ENCODE results near the gene RAE1.
"Not testable (repeated sequence)": the region's sequence is repeated elsewhere in the genome, so short reads cannot be mapped to it uniquely, and the experiment has no call there.

The RAE1 gene

GRCh38 chr20:57326667-57327455, 24.2 kb upstream of the RAE1 start:
- peak; percentile 97 for DNase-seq (ENCODE audit: low read depth, low spot score)

- no peak for DNase-seq (ENCODE audit: low read depth, low spot score)
Measured at GRCh38 chr20:57327820-57328219, 23.2 kb upstream of the RAE1 start.

DNA sequence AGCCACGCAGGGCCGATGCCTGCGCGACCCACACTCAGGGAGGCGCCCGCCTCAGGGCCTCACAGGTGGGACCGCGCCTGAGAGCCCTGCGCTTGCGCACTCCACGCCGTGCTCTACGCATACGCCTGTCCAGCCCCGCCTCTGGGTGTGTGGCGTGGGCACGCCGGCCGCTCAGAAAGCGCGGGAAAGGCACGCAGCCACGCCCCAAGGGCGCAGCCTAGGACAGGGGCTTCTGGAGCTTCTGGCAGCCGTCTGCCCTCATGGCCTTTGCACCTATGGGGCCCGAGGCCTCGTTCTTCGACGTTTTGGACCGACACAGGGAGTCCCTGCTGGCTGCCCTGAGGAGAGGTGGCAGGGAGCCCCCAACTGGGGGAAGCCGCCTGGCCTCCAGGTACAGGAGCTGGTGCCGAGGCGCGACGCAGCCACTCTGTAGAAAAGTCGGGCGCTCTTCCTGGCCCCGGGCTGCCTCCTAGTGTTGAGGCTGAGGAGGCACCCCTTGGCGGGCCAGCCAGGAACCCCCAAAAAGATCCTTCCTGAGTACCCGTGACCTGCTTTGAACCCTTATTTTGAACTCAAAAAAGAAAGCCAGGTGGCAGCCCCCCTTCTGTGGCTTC, 21.3 kb upstream of the RAE1 start, which contains the start of gene SPO11:
SPO11 (plus strand) TSS at position 196 of the 614 bp plus-strand sequence; CDS start at position 261, 65 bp downstream.
- DNase-seq (ENCODE audit: low read depth, low spot score): peak; percentile 63

- DNase-seq (ENCODE audit: low read depth, low spot score): no peak
Measured at GRCh38 chr20:57330998-57331397, 20.1 kb upstream of the RAE1 start.

GRCh38 chr20:57332105-57333089, 18.7 kb upstream of the RAE1 start:
- DNase-seq (ENCODE audit: low read depth, low spot score): no peak

DNA sequence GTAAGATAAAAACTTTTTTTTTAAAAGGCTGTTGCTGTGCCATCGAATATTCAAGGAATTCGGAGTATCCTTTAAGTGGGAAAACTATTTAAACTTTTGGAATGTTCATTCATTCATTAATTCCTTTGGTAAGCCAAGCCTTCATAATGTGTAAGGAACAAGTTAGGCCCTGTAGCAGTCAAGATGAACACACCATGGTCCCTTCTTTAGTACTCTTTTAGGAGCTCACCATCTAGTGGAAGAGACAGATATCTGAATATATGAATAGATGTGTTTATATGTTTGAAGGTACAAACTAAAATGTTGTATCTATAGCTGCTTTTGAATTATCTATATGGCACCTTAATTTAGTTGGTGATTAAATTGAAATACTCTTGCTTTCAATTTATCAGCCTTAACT, 15.7 kb upstream of the RAE1 start:
- no peak for DNase-seq (ENCODE audit: low read depth, low spot score)

DNA sequence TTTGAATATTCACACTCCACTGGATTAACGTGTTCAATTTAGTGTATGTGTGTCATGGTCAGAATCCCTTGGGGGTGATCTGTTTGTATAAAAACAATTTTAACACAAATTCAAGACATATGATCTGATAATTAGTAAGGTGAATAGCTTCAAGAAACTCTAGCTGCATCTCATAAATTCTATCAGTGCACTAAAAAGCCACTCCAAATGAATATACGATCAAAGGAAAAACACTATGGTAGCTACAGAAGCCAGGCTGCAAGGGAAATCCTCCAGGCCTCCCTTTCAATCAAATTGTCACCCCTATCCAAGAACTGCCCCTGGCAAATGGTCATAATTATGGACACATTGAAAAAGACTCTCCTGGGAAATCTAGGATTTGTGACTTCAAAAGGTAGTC, 9.4 kb upstream of the RAE1 start:
- DNase-seq (ENCODE audit: low read depth, low spot score): no peak

- DNase-seq (ENCODE audit: low read depth, low spot score): no peak
Measured at GRCh38 chr20:57342829-57343228, 8.2 kb upstream of the RAE1 start.

DNA sequence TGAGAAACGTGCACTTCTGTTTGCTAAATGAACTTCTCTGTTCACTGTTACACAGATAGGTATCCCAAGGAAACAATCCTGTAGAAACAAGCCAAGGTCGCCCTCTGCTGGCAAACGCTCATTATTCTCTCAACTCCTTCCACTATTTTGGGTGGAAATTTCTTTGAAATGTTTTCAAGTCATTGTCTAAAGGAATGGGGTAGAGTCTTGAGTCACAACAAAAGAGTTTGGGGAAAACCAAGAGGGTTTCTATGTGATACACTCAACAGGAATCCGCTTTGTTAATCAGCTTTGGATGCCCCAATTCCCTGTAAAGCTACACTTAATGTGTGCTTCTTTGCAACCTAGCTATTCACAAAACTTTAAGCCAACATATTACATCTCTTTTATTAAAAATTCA, 4.6 kb upstream of the RAE1 start:
- peak; percentile 68 for DNase-seq (ENCODE audit: low read depth, low spot score)

- no peak for DNase-seq (ENCODE audit: low read depth, low spot score)
Measured at GRCh38 chr20:57347393-57347792, 3.7 kb upstream of the RAE1 start.

- not testable (repeated sequence) for DNase-seq (ENCODE audit: low read depth, low spot score)
Measured at GRCh38 chr20:57348200-57348921, 2.7 kb upstream of the RAE1 start.

DNA sequence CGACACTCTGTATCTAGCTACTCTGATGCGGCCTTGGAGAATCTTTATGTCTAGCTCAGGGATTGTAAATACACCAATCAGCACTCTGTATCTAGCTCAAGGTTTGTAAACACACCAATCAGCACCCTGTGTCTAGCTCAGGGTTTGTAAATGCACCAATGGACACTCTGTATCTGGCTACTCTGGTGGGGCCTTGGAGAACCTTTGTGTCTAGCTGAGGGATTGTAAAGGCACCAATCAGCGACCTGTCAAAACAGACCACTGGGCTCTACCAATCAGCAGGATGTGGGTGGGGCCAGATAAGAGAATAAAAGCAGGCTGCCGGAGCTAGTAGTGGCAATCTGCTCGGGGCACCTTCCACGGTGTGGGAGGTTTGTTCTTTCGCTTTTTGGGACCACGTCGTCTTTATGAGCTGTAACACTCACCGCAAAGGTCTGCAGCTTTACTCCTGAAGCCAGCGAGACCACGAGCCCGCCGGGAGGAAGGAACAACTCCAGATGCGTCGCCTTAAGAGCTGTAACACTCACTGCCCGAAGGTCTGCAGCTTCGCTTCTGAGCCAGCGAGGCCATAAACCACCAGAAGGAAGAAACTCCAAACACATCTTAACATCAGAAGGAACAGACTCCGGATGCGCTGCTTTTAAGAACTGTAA, 2.0 kb upstream of the RAE1 start:
- DNase-seq (ENCODE audit: low read depth, low spot score): peak; percentile 15

GRCh38 chr20:57350081-57350710, 859 bp upstream of the RAE1 start:
- DNase-seq (ENCODE audit: low read depth, low spot score): no peak

- not testable (repeated sequence) for DNase-seq (ENCODE audit: low read depth, low spot score)
Measured at GRCh38 chr20:57350726-57351041, 371 bp upstream of the RAE1 start.

DNA sequence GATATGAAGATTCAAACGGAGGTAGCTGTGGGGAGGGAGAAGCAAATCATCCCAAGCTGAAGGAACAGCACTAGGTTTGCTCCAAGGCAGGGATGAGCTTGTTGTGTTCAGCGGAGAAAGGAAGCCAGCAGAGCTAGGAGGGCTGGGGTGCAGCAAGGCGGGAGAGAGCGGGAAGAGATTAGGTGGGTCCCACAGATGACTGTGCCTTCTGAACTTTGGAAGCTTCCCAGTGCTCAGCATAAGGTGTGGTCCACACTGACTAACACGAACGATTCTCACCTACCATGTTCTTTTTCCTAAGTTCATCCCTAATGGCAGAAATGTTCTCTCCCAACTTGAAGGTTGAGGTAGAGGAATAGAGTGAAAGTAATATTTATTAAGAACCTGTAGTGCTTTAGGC, 1.2 kb downstream of the RAE1 start:
- DNase-seq (ENCODE audit: low read depth, low spot score): no peak

DNA sequence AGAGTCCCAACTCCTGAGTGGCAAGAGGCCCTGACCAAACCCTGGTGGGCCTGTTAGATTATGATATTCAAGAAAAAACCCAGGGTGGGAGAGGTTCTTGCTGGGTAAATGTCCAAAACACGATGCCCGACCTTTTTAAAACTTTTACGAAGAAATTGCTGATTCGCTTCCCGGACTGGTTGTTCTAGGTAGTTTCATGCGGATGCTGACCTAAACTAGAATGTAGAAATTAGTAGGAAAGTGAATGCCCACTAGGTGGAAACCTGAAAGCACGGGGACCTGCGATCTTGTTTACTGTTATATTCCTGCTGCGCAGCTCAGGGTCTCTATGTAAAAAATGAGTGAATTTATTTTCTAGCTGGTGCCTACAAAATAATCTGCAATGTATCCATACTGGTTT, 2.3 kb downstream of the RAE1 start:
- DNase-seq (ENCODE audit: low read depth, low spot score): no peak

GRCh38 chr20:57361517-57361916, 10.5 kb downstream of the RAE1 start:
- DNase-seq (ENCODE audit: low read depth, low spot score): no peak

DNA sequence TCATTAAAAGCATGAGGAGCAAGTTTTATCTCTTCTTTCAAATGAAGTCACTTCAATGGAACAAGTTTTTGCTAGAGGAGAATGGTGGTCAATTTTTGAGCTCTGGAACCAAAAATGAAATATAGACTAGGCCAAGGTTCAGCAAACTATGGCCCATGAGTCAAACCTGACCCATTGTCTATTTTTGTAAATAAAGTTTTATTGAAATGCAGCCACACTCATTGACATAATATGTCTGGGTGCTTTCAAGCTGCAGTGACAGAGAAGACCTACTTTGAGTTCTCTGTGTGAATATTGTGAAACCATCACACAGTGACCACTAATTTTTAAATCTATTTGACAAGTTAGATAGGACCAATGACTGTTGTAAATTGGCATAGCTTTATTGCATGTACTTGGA, 13.4 kb downstream of the RAE1 start:
- no peak for DNase-seq (ENCODE audit: low read depth, low spot score)

- DNase-seq (ENCODE audit: low read depth, low spot score): no peak
Measured at GRCh38 chr20:57369596-57369995, 18.5 kb downstream of the RAE1 start.

DNA sequence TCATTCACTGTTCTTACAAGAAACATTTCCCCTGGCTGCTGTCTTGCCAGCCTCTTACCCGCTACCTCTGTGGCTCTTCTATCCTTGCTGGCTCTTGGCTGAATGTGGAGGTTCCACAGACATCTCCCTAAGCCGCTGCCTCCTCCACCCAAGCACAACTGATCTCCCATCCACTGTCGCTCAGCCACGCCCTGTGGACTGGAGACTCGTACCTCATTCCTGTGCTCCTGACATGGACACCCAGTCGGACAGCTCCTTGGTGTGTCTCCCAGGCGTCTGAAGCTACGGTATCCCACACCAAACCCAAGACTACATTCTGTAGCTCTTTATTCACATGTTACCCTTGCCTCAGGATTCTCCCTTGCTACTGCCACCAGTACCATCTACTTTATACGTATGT, 19.3 kb downstream of the RAE1 start:
- DNase-seq (ENCODE audit: low read depth, low spot score): no peak

GRCh38 chr20:57371363-57371762, 20.3 kb downstream of the RAE1 start:
- DNase-seq (ENCODE audit: low read depth, low spot score): no peak

Measured in ELF-1 (cell line).